Testis (tissue), 2 donors: Measurements from ENCODE around the gene LTBP1.

Experiments used
- POLR2A ChIP-seq: fragments of 450-650 bp; IDR thresholded peaks from one replicate; pipeline ENCODE4 v1.6.1; 2017; ENCODE audit warnings: antibody characterized with exemption, mild to moderate bottlenecking, moderate library complexity
- TF ChIP-seq, protein P1 (sequence below), 3 experiments: fragments of 450-650 bp in 2 of 3; fragments of 200-600 bp in 1 of 3; sonication (generic) in 1 of 3; IDR thresholded peaks; one replicate each; pipeline ENCODE4 v1.5.1; 2016 to 2019; ENCODE audit warnings: antibody characterized with exemption in 3 of 3, mild to moderate bottlenecking in 2 of 3, moderate library complexity in 1 of 3

DNA sequence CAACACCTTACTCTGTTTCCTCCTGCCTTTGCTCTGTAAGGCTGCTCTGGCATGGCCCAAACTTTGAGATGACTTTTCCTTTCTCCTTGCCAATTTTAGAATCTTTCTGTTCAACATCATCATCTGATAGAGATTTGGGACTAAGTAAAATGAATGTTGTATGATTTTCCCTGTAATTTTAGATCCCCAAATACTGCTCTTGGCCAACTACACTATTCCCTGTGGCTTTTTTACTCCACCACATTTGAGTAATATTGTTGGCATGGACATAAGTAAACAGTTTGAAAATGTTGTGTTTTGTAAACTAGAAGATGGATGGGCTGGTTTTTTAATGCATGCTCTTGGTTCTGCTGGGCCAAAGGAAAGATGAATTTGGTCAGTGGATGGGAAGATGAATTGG is 12.1 kb downstream of the LTBP1 start:
- TF ChIP-seq, protein P1, sequence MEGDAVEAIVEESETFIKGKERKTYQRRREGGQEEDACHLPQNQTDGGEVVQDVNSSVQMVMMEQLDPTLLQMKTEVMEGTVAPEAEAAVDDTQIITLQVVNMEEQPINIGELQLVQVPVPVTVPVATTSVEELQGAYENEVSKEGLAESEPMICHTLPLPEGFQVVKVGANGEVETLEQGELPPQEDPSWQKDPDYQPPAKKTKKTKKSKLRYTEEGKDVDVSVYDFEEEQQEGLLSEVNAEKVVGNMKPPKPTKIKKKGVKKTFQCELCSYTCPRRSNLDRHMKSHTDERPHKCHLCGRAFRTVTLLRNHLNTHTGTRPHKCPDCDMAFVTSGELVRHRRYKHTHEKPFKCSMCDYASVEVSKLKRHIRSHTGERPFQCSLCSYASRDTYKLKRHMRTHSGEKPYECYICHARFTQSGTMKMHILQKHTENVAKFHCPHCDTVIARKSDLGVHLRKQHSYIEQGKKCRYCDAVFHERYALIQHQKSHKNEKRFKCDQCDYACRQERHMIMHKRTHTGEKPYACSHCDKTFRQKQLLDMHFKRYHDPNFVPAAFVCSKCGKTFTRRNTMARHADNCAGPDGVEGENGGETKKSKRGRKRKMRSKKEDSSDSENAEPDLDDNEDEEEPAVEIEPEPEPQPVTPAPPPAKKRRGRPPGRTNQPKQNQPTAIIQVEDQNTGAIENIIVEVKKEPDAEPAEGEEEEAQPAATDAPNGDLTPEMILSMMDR (IDR thresholded peaks at IDR 0.05), result no peak
- no peak for TF ChIP-seq POLR2A
